GM21367 (cell line): ENCODE measurements around the gene MASP1.

Experiments used
- ATAC-seq: cut with Tn5 transposase; IDR thresholded peaks from one replicate; pipeline ENCODE4 v1.9.1; 2021; ENCODE audit not compliant: unreplicated experiment

The MASP1 gene

GRCh38 chr3:187293516-187294430, 2.2 kb upstream of the MASP1 start:
- no peak for ATAC-seq

- ATAC-seq: no peak
Measured at GRCh38 chr3:187292631-187293515, 1.3 kb upstream of the MASP1 start.

- ATAC-seq: no peak
Measured at GRCh38 chr3:187292181-187292580, 644 bp upstream of the MASP1 start.

GRCh38 chr3:187291001-187291511, 481 bp downstream of the MASP1 start:
- ATAC-seq: no peak

GRCh38 chr3:187290503-187290902, 1.0 kb downstream of the MASP1 start:
- no peak for ATAC-seq

- ATAC-seq: no peak
Measured at GRCh38 chr3:187288855-187289605, 2.5 kb downstream of the MASP1 start.

GRCh38 chr3:187288131-187288854, 3.2 kb downstream of the MASP1 start:
- ATAC-seq: no peak

GRCh38 chr3:187287256-187287655, 4.3 kb downstream of the MASP1 start:
- no peak for ATAC-seq

GRCh38 chr3:187286467-187287059, 5.0 kb downstream of the MASP1 start:
- no peak for ATAC-seq

- ATAC-seq: no peak
Measured at GRCh38 chr3:187281191-187281714, 10.3 kb downstream of the MASP1 start.

- ATAC-seq: no peak
Measured at GRCh38 chr3:187280644-187281043, 10.9 kb downstream of the MASP1 start.

- ATAC-seq: no peak
Measured at GRCh38 chr3:187277129-187277462, 14.4 kb downstream of the MASP1 start.

- no peak for ATAC-seq
Measured at GRCh38 chr3:187276397-187277128, 15.0 kb downstream of the MASP1 start.

GRCh38 chr3:187274977-187275338, 16.6 kb downstream of the MASP1 start:
- no peak for ATAC-seq

- ATAC-seq: no peak
Measured at GRCh38 chr3:187274315-187274976, 17.1 kb downstream of the MASP1 start.

GRCh38 chr3:187271582-187271981, 20.0 kb downstream of the MASP1 start:
- no peak for ATAC-seq

- ATAC-seq: no peak
Measured at GRCh38 chr3:187269486-187269885, 22.1 kb downstream of the MASP1 start.

GRCh38 chr3:187267306-187267705, 24.2 kb downstream of the MASP1 start:
- ATAC-seq: no peak

GRCh38 chr3:187266691-187267090, 24.8 kb downstream of the MASP1 start:
- no peak for ATAC-seq
